Subcutaneous adipose tissue (tissue), 4 donors: ENCODE results near the gene RALA. TPM values are rescaled to one million over a fixed set of nuclear protein-coding genes. Genes with fewer than 3 reads are reported as not detected.

ENCODE experiments used
- CTCF ChIP-seq: fragments of 450-650 bp; IDR thresholded peaks from one replicate; pipeline ENCODE4 v1.5.1; 2016; ENCODE audit warnings: low read depth, mild to moderate bottlenecking, control low read depth, antibody characterized with exemption, moderate library complexity
- total RNA-seq, 4 donors: library from RNA; depleted of rRNA; stranded (reverse); fragments of >200 nt; gene quantifications; one replicate each; pipeline ENCODE4 v1.1.0, GENCODE V29; 2016

The RALA gene
- total RNA-seq, 4 donors from 2014 or later: 22.5 to 32.1 (median 28.7) TPM

GRCh38 chr7:39647816-39648215, 24.4 kb downstream of the RALA start:
- TF ChIP-seq CTCF: no peak

- no peak for TF ChIP-seq CTCF
These were observed 27.3 kb downstream of the RALA start for GRCh38 chr7:39650676-39651075.

GRCh38 chr7:39651265-39651664, 27.9 kb downstream of the RALA start:
- TF ChIP-seq CTCF: no peak

GRCh38 chr7:39656415-39656814, 33.0 kb downstream of the RALA start:
- TF ChIP-seq CTCF: no peak

GRCh38 chr7:39659356-39660013, 36.1 kb downstream of the RALA start:
- TF ChIP-seq CTCF: no peak

- TF ChIP-seq CTCF: no peak
These were observed 38.6 kb downstream of the RALA start for GRCh38 chr7:39661960-39662359.

- TF ChIP-seq CTCF: no peak
These were observed 39.9 kb downstream of the RALA start for GRCh38 chr7:39663263-39663662.
